IPS-15b (cell line): ENCODE results near the gene PA2G4.

Experiments used
- H3K27me3 ChIP-seq: one replicate; pipeline ENCODE4 v1.6.1; 2013; ENCODE audit warnings: low read length; ENCODE audit not compliant: control insufficient read depth, insufficient read depth
- H3K36me3 ChIP-seq: one replicate; pipeline ENCODE4 v1.6.1; 2013; ENCODE audit warnings: low read length; ENCODE audit not compliant: control insufficient read depth, insufficient read depth
- H3K4me1 ChIP-seq: one replicate; pipeline ENCODE4 v1.6.1; 2013; ENCODE audit warnings: mild to moderate bottlenecking, low read length; ENCODE audit not compliant: control insufficient read depth, insufficient read depth
- H3K4me3 ChIP-seq: one replicate; pipeline ENCODE4 v1.5.1; 2013; ENCODE audit warnings: low read depth, low read length
- H3K9ac ChIP-seq: one replicate; pipeline ENCODE4 v1.6.1; 2013; ENCODE audit warnings: low read depth, mild to moderate bottlenecking, low read length
- H3K9me3 ChIP-seq: one replicate; pipeline ENCODE4 v1.6.1; 2013; ENCODE audit warnings: mild to moderate bottlenecking, low read length; ENCODE audit not compliant: control insufficient read depth, insufficient read depth

PA2G4 gene

GRCh38 chr12:56117778-56118687 is 13.7 kb downstream of the PA2G4 start, which contains the start of gene ZC3H10:
ZC3H10 (plus strand) TSS chr12:56118266; CDS start chr12:56120563, 2,297 bp downstream.
- no peaks in the 10 kb centered on the region for H3K9me3 ChIP-seq

GRCh38 chr12:56118688-56119357 is 14.5 kb downstream of the PA2G4 start:
- no peaks in the 10 kb centered on the region for H3K9me3 ChIP-seq
- H3K27me3 ChIP-seq, result no peaks in the 10 kb centered on the region
- peaks cover 7% of the 10 kb centered on the region for H3K36me3 ChIP-seq
- peaks cover 9% of the 10 kb centered on the region for H3K4me1 ChIP-seq
- H3K9ac ChIP-seq, result peak overlapping the region; percentile 67
- H3K4me3 ChIP-seq, result peak overlapping the region; percentile 78

More at GRCh38 chr12:56117778-56118687, 13.7 kb downstream of the PA2G4 start, which contains the start of gene ZC3H10:
- Histone ChIP-seq H3K4me1 (peaks cover 9% of the 10 kb centered on the region), H3K27me3 (no peaks in the 10 kb centered on the region), H3K4me3 (peak within 1 kb of the TSS; percentile 95), H3K36me3 (peaks cover 7% of the 10 kb centered on the region), H3K9ac (peak within 1 kb of the TSS; percentile 95)

- no peak overlapping the region for H3K9ac ChIP-seq
- H3K9me3 ChIP-seq, result no peaks in the 10 kb centered on the region
- peak overlapping the region; percentile 78 for H3K4me3 ChIP-seq
- H3K36me3 ChIP-seq, result peaks cover 7% of the 10 kb centered on the region
- no peaks in the 10 kb centered on the region for H3K27me3 ChIP-seq
- peaks cover 9% of the 10 kb centered on the region for H3K4me1 ChIP-seq
Observed at GRCh38 chr12:56119361-56119796, 15.0 kb downstream of the PA2G4 start.

- no peaks in the 10 kb centered on the region for H3K9me3 ChIP-seq
- peaks cover 7% of the 10 kb centered on the region for H3K36me3 ChIP-seq
- peaks cover 9% of the 10 kb centered on the region for H3K4me1 ChIP-seq
- H3K9ac ChIP-seq, result no peak overlapping the region
- H3K4me3 ChIP-seq, result no peak overlapping the region
- H3K27me3 ChIP-seq, result no peaks in the 10 kb centered on the region
Observed at GRCh38 chr12:56120158-56120846, 15.9 kb downstream of the PA2G4 start.

- Histone ChIP-seq H3K9me3 (no peaks in the 10 kb centered on the region), H3K4me1 (peaks cover 9% of the 10 kb centered on the region), H3K9ac (no peak overlapping the region), H3K4me3 (no peak overlapping the region), H3K36me3 (peaks cover 7% of the 10 kb centered on the region), H3K27me3 (no peaks in the 10 kb centered on the region)
Observed at GRCh38 chr12:56121204-56121870, 17.0 kb downstream of the PA2G4 start.

- H3K9me3 ChIP-seq, result no peaks in the 10 kb centered on the region
- H3K27me3 ChIP-seq, result no peaks in the 10 kb centered on the region
- no peak overlapping the region for H3K4me3 ChIP-seq
- peaks cover 7% of the 10 kb centered on the region for H3K36me3 ChIP-seq
- H3K9ac ChIP-seq, result no peak overlapping the region
- H3K4me1 ChIP-seq, result peaks cover 20% of the 10 kb centered on the region
Observed at GRCh38 chr12:56122637-56123036, 18.3 kb downstream of the PA2G4 start.

- Histone ChIP-seq H3K9ac (no peak overlapping the region), H3K36me3 (peaks cover 7% of the 10 kb centered on the region), H3K9me3 (no peaks in the 10 kb centered on the region), H3K27me3 (no peaks in the 10 kb centered on the region), H3K4me3 (no peak overlapping the region), H3K4me1 (peaks cover 17% of the 10 kb centered on the region)
Observed at GRCh38 chr12:56124133-56124532, 19.8 kb downstream of the PA2G4 start.

- Histone ChIP-seq H3K9ac (no peak overlapping the region), H3K9me3 (no peaks in the 10 kb centered on the region), H3K36me3 (peaks cover 12% of the 10 kb centered on the region), H3K27me3 (no peaks in the 10 kb centered on the region), H3K4me3 (peak overlapping the region; percentile 40), H3K4me1 (peaks cover 12% of the 10 kb centered on the region)
Observed at GRCh38 chr12:56126732-56127239, 22.4 kb downstream of the PA2G4 start.

GRCh38 chr12:56127485-56127887 is 23.1 kb downstream of the PA2G4 start:
- peak overlapping the region; percentile 40 for H3K4me3 ChIP-seq
- H3K9ac ChIP-seq, result no peak overlapping the region
- H3K27me3 ChIP-seq, result no peaks in the 10 kb centered on the region
- H3K36me3 ChIP-seq, result peaks cover 17% of the 10 kb centered on the region
- H3K4me1 ChIP-seq, result peaks cover 12% of the 10 kb centered on the region
- H3K9me3 ChIP-seq, result no peaks in the 10 kb centered on the region

- peaks cover 12% of the 10 kb centered on the region for H3K4me1 ChIP-seq
- H3K9me3 ChIP-seq, result no peaks in the 10 kb centered on the region
- peaks cover 18% of the 10 kb centered on the region for H3K36me3 ChIP-seq
- H3K4me3 ChIP-seq, result peak within 1 kb of the TSS; percentile 93
- H3K9ac ChIP-seq, result peak within 1 kb of the TSS; percentile 74
- H3K27me3 ChIP-seq, result no peaks in the 10 kb centered on the region
Observed at GRCh38 chr12:56127888-56128669, 23.7 kb downstream of the PA2G4 start, which contains the start of gene ESYT1. ESYT1 (plus strand) TSS chr12:56128267; CDS start chr12:56128320, 53 bp downstream.
